Measurements from ENCODE around the gene ADAM19.

- TF ChIP-seq, protein P1, sequence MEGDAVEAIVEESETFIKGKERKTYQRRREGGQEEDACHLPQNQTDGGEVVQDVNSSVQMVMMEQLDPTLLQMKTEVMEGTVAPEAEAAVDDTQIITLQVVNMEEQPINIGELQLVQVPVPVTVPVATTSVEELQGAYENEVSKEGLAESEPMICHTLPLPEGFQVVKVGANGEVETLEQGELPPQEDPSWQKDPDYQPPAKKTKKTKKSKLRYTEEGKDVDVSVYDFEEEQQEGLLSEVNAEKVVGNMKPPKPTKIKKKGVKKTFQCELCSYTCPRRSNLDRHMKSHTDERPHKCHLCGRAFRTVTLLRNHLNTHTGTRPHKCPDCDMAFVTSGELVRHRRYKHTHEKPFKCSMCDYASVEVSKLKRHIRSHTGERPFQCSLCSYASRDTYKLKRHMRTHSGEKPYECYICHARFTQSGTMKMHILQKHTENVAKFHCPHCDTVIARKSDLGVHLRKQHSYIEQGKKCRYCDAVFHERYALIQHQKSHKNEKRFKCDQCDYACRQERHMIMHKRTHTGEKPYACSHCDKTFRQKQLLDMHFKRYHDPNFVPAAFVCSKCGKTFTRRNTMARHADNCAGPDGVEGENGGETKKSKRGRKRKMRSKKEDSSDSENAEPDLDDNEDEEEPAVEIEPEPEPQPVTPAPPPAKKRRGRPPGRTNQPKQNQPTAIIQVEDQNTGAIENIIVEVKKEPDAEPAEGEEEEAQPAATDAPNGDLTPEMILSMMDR (IDR thresholded peaks at IDR 0.05), result no peak
- no peak for TF ChIP-seq POLR2A (IDR thresholded peaks at IDR 0.05)
These were observed 110.9 kb downstream of the ADAM19 start for GRCh38 chr5:157464519-157465171.
